Stimulated activated CD4-positive, alpha-beta T cell treated with anti-CD3 and anti-CD28 coated beads, Interleukin-12 subunit alpha, Interleukin-12 subunit beta, amount 100 ng/mL, for 48 hours (primary cell): ENCODE measurements around the gene BCL10.
A peak's percentile ranks its signal among the peaks of the same experiment; 100 is the strongest.

ENCODE experiments used
- DNase-seq, 3 donors: peaks; one replicate each; pipeline ENCODE4 v3.0.0-alpha.2; 2020; ENCODE audit warnings: low read depth in 2 of 3, low spot score in 1 of 3

Gene BCL10

DNA sequence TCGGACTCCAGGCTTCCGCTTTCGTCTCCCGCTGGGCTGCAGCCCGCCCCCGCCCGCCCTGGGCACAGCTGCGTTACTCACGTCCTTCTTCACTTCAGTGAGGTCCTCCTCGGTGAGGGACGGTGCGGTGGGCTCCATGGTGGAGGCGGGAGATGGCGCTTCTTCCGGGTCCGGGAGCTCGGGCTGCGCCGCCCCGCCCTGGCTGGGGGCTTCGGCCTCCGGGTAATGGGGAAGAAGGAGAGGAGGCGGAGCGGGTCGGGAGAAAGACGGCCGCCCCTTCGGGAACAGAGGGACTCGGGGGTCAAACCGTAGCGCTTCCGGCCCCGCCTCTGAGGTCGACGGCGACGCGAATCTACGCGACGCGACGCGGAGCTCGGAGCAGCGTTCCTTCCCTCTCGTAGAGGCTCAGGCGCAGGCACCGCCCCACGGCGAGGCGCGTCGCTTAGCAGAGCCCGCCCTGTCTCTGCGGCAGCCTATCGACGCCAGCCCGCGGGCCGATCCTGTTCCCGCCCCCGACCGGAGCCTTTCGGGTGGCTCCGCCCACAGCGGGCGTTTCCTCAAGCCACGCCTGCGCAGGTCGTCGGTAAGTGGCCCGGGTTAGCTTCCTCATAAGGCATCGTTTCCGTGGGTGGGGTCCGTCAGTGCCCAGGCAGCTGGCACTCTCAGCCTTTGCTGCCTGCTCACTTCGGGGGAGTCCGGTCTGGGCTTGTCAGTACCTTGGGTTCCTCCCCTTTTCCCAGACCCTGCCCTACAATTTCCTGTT, at the start of gene BCL10:
Gene BCL10, minus strand, starts transcription at position 418 of the 763 bp plus-strand sequence. Its CDS starts 280 bp downstream, at position 138.
- peak; percentile 93 to 96 (median 95) for DNase-seq

DNA sequence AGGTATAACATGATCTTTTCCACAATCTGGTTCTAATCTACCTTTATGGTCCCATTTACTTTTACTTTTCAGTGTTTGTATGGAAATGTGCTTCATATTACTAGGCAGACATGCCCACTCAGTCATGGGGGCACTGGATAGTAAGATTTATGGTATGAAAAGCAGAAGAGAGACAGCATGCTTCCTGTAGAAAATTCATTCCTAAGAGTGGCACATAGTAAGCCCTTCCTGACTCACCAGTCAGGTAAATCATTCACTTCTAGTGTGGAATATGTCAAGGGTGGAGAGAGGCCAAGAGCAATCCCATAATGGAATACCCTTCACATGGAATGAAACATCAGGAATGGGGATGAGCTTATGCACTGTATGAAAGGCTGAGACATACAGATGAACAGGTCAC, 49.5 kb upstream of the BCL10 start:
- DNase-seq: no peak

DNA sequence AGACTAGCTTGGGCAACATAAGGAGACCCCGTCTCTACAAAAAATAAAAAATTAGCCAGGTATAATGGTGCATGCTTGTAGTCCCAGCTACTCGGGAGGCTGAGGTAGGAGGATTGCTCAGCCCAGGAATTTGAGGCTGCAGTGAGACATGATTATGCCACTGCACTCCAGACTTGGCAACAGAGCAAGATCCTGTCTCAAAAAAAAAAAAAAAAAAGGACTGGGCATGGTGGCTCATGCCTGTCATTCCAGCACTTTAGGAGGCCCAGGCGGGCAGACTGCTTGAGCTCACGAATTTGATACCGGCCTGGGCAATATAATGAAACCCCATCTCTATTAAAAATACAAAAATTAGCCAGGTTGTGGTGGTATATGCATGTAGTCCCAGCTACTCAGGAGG, 47.3 kb upstream of the BCL10 start:
- no peak for DNase-seq

DNA sequence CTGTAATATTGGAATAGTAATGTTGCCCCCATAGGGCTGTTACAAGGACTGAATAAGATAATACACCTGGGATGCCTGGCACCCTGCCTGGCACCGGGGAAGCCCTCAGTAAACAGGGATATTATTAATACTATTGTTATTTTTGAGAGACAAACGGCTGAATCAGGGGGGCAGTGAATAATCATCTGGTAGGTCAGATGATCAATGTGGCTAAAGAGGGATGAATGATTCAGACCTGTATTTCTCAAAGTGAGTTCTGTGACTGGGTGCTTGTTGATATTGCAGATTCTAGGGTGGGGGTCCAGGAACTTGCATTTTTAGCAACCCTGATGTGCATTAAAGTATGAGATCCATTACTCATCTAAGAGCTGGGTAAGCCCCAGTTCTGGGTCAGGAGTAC, 46.2 kb upstream of the BCL10 start:
- no peak for DNase-seq

DNA sequence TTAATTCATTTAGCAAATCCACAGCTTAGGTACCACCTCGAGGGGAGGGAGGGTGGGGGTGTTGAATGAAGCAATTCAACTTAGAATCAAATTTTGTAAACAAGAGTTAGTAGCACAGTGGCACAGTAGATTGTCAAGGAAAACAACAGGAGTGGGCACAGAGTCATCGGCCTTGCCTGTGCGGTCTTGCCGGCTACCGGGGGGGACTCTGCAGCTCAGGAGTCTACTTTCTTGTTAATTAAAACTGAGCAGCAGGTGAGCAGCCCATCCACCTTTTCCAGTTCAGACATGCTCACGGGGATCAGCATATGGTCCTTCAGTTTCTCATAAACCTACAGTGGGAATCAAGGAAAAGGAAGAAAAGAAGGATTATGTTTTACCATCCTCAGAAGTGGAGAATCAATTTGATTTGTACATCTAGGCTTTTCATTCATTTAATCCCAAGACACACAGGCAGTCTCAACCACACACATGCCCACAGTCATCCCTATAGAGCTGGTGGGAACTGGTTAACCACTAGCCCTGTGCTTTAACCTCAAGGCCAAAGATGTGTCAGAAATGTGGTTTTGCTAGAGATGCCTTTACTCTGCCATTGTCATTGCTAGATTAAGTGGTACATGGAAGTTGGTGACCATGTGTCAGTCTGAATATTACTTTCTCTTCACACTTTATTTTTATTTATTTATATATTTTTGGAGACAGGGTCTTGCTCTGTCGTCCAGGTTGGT, 45.0 kb upstream of the BCL10 start:
- DNase-seq: peak in 2 of 3 donors; percentile 11 to 37

DNA sequence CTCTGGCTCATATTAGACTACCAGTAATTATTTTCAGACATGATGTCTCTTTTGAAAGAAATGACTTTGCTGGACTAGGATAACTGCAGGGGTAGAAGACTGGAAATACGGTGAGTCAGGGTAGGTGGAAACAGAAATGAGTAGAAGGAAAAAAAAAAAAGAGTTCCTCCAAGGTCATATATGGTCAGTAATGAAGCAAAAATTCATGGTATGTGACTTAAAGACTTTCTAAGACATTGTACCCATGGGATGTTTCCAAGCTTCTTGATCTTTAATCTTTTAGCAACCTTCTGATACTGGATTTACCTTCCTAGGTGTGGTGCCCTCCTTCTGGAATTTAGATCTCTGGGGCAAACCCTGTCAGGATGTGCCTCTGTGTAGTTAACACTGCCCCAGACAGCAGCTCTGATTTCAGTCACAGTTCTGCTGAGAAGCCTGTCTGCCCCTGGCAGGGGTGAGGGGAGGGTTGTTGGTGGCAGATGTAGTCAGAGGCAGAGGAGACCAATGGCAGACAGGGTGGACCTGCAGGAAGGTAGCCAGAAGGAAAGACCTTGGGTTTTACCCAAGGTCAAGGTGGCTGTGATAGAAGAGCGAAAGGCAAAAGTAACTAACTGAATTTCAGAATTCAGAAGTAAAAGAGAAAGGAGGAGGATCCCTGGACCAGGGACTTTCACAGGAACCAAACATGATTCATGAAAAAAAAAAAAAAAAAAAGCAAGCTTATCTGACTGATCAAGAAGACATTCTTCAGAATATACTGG, 44.1 kb upstream of the BCL10 start:
- DNase-seq: no peak

DNA sequence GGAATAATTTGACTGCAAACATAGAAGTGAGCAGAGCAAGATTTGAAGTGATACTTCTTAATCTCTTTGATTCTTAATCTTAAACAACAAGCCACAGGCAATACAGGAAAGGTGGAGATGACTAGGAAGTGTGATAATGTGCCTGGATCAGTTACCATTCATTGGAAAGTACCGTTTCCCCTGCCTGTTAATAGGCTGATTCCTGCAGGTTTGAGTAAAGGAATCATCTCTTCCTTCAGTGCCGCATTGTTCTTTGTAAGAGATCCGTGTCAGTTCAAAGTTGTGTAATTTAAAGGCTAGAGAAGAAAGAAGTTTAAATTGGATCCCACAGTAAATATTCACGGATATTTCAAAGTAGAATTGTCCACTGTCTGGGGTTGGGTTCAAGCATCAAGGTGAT, 43.5 kb upstream of the BCL10 start:
- no peak for DNase-seq

DNA sequence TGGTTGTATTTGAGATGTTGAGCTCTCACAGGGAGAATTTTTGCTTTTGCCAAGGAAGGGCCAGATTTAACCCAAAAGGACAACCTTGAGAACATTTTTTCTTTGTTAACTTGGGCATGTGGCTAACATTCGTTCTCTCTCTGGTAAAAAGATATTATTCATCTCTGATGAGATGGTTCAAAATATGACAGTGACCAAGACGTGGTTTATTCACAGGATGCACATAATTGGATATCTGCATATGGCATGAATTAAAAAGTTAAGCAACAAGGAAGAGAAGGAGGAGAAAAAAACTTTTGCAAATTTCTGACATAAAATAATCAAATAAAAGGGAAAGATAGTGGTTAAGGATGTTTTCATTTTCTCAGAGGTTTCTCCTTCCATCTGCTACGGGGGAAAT, 43.1 kb upstream of the BCL10 start:
- DNase-seq: no peak

DNA sequence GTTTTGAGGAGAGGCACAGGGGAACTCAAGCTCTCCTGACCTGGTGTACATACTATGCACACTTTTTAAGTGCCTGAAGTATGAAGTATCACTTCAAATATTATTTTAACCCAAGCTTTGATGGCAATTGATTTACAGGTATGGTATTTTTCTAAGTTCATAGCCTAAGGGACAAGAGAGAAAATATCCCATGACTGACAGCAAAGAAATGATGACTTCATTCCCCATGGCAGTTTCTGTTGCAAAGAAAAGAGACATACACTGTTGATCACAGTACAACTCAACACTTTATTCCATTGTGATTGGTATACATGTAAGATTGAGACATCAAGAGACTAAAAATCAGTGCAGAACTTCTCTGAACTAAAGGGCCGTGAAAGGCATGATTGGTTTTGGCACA, 41.8 kb upstream of the BCL10 start:
- DNase-seq: no peak

DNA sequence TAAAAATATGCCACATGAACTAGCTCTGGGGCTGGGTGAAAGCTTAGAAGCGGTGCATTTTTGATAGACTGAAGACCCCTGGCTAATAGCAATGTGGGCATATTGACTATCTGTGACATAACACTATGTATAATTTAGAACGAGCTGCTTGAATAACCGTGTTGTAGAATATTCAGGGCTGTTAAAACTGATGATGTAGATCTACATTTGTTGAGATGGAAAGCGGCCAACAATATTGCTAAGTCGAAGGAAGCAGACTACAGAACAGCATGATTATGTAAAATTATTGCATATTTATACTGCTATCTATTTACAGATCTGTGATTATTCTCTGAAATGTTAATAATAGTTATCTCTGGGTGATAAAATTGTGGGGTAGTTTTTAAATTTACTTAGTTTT, 41.1 kb upstream of the BCL10 start:
- DNase-seq: no peak

DNA sequence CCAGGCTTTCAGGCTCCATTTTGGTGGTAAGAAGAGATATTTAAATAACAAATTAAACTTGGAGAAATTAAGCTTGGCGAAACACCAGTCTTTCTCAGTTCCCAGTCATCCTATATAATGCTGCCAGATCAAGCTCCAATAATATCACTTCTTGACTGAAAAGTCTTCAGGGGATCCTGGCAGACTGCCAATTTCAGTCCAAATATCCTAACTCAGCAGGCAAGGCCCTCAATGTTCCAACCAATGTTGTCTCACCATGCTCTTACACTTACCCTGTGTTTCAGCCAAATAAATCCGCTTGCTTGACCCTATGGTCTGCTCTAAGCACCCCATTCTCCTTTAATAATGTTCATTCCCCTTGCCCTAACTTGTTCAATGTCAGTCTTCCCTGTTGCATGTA, 39.9 kb upstream of the BCL10 start:
- DNase-seq: no peak

DNA sequence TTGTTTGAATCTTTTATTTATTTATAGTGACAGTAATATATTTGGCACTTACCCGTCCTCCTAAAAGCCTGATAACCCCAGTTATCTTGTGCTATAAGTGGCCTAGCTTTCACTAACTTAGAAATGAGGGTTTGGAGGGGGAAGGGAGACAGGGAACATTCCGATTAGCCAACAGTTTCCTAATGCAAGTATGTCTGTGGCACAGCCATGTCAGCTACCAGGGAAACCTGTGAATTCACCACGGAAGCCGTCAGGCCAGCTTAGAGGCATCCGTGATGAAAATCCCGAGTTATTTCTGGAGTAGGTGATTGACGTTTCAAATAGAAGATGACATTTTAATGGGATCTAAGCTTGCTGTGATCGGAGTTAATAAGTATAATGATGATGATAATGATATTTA, 39.4 kb upstream of the BCL10 start:
- DNase-seq: no peak

DNA sequence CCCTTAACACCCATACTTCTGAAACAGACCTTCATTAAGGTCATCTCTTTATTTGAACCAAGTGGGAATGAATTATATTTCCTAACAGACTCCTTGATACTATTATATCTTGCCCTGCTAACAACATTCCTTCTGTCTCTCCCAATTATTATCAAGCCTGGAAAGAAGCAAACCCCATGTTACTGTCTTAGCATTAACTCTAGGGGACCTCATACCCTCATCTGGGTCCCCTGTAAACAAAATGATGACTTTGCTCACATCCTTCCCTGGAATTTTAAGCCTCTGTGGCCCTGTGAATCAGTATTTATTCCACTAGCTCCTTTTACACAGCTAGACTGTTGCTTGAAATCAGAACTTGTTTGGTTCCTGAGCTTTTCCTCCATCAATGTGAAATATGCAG, 38.3 kb upstream of the BCL10 start:
- no peak for DNase-seq

DNA sequence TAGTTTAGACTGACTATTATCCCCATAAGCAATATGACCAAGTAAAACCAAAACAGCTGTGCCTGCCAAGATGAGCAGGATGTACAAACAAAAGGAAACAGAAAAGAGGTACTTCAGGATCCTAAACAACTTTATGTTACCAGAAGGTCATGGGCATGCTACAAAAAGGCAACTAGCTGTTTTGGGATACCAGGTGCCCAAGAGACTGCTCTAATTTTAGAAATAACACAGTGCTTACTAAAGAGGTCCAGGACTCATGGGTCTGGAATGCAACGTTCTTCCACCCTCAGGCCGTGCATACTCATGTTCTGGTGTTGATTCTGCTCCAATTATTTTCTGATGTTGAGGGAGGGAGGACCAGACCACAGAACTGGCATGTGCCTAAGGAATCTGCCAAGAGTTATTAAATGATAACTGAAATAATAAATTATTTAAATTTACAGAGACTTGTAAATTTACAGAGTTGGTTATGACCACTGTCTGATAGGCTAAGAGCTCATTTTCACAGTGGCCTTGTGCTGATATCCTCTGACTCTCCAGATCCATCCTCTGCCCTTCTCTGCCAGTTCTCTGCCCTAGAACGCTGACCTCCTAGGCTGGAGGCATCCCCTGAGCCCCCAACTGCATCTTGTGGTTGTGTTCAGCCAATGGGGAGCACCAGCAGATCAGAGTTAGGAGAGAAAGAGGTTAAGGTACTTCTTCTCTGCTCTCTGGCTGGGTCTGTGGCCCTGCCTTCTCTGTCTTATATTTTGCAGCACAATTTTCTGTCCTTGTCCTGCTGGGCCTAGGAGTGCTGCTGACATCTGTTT, 37.7 kb upstream of the BCL10 start:
- no peak for DNase-seq

DNA sequence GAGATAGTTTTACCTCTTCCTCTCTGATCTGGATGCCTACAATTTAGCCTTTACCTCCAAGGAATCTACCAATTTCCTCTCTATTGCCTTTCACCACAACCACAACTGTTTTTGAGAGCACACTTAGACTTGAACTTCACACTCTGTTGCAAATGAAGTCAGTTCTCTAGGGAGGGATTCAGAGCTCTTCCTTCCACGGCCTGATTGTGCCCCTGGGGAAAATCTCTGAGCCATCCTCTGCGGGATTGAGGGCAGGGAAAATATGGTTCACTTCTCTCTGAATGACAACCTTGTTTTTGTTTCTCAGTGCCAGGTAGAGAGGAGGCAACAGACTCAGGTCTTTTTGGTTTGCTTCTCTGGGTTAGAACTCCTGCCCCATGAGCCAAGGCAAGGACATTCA, 35.4 kb upstream of the BCL10 start:
- DNase-seq: no peak

DNA sequence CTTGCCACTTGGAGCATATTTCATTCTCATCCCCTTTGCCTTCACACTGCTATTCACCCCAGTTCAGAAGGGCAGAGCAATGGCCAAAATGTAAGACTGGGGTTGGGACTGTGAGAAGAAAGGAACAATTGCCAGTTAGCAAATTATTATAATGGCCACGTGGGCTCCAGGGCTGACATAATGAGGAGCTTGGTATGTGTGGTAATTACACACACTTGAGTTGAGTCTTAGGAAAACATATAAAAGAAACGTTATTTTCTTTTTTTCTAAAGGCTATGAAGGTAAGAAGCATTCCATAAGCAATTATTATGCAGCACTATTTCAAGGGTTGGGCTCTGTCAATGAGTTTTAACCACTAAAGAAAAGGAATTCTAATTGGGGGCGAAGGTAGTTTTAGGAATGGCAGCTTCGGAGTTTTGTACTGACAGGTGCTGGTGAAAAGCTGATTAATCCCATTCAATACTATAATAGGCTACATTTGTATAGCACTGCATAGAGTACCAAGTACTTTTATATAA, 32.5 kb upstream of the BCL10 start:
- no peak for DNase-seq

DNA sequence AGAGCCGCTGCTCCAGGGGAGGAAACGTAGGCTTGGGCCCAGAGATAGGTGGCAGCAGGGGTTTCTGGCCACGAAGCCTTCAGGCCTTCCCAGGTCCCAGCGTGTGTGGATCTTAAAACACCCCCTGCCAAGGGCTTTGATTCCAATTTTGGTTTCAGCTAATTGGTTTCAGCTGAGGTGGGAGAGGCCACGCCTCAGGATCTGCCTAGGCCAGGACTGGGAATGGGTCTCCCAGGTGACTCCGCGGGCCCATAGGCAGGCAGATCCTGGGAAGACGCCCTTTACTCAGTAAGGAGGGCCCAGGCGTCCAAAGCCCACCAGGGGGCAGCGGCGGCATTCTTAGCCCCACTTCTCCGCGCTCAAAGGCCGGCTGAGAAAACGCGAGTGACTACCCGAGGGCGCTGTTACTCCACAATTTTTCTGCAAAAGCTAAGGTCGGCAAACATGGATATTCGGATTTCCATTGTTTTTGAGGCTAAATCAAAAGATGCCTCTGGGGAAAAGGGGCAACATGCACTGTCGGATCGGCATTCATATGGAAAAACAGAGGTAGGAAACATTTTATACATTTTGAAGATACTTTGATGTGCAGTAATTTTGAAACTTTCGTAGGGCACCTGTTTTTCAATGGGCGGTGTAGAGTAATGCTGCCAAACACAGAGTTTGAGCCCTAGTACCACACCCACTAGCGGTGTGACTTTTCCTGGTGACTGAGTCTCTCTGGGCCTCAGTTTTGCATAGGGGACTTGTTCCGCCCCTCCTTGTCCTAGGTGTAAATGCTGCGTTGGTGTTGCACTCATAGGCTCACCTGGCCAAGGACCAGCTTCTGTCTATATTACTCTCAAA, 31.8 kb upstream of the BCL10 start:
- peak; percentile 44 to 62 (median 61) for DNase-seq

DNA sequence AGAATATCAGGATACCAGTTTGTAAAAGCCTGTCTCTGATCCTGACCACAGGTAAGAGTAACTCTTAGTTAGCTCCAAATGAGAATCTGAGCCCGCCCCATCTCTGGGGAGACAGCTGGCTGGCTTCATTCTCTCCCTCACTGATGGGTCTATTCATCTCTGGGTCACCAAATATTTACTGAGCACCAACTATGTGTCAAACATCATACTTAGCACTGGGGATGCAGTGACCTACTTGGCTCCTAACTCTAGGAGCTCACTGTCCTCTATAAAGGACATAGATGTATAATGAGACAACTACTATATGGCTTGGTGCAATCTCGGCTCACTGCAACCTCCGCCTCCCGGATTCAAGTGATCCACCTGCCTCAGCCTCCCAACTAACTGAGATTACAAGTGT, 29.8 kb upstream of the BCL10 start:
- DNase-seq: no peak

DNA sequence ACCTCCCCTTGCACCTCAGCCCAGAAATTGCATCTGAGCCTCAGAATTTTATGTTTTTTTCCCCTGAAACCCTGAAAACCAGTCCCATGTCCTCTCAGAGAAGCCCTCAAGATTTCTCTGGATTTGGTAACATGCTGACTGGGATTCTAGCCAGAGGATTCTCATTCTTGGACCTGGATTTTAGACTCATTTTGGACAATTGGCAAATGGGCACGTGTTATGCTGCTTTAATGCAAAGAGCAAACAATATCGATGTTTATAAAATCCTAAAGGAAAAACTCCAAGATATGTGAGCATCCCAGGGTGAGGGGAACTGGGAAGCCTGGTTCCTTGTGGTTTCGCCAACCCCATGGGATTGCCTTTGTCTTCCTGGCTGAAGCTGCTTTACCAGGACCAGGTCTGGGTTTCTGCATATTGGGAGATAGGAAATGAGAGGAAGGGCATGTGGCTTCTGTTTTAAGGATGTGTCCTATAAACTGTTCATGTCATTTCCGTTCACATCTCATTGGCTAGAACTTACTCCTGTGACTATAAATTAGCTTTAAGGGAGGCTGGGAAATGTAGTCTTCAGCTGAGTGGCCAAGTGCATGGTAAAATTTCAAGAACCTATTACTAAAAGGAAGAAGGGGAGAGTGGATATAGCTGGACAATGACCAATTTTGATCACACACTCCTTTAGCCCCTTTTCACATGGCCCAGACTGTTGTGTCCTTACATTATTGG, 27.2 kb upstream of the BCL10 start:
- DNase-seq: no peak
